Stimulated activated CD4-positive, alpha-beta T cell treated with anti-CD3 and anti-CD28 coated beads, Interleukin-4, amount 100 ng/mL, for 24 hours (primary cell): ENCODE results near the gene SAFB2.
"Not testable (repeated sequence)": the region's sequence is repeated elsewhere in the genome, so short reads cannot be mapped to it uniquely, and the experiment has no call there.

Source experiments
- DNase-seq: peaks from one replicate; pipeline ENCODE4 v3.0.0-alpha.2; 2020

SAFB2 gene

DNA sequence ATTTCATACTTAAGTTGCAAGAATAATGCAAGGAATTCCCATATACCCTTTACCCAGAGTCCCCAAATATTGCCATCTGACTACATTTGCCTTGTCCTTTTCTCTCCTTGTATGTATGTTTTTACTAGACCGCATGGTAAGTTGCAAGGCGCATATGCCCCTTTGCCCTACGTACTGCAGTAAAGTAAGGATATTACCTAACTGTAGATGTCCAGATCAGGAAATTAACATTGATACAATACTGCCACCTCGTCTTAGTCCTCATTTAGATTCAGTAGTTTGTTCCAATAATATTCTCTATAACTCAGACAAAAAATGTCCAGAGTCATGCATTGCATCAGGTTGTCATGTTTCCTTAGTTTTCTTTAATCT is 9.7 kb upstream of the SAFB2 start:
- DNase-seq: no peak

DNA sequence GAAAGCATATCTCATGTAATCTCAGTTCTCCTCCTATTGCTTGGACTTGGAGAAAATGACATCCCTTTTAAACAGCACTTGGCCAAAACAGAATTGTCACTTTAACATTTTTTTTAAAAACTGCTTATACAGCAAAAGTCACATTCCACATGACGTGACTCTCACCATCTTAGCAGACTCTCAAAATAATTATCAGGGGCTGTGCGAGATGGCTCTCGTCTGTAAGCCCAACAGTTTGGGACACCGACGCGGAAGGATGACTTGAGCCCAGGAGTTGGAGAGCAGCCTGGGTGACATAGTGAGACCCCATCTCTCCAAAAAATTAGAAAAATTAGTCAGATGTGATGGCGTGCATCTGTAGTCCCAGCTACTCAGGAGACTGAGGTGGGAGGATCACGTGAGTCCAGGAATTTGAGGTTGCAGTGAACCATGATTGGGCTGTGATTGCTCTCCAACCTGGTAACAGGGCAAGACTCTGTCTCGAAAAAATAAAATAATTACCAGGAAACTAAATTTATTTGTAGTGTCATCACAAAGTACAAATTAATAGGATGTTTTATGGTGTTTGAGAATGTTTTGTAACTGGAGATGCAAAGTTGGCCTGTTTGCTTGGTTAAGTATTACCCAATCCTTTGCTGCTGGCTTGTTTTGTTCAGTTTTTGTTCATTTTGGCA is 9.1 kb upstream of the SAFB2 start:
- no peak for DNase-seq

DNA sequence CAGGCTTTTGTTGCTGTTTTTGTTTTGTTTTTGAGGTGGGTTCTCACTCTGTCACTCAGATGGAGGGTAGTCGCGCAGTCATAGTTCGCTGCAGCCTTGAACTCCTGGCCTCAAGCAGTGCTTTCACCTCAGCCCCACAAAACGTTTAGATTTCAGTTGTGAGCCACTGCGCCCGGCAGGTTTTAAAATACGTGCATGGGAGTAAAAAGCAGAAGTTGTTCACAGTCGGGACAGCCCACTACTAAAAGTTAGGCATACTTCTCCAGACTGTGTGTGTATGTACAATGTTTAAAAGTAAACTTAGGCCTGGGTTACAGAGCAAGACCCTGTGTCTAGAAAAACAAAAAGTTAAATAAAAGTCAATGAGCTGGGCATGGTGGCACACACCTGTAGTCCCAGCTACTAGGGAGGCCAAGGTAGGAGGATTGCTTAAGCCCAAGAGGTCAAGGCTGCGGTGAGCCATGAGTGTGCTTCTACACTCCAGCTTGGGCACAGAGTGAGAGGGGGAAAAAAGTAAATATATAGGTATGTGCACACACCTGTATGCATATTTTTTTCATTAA is 6.4 kb upstream of the SAFB2 start:
- DNase-seq: no peak

DNA sequence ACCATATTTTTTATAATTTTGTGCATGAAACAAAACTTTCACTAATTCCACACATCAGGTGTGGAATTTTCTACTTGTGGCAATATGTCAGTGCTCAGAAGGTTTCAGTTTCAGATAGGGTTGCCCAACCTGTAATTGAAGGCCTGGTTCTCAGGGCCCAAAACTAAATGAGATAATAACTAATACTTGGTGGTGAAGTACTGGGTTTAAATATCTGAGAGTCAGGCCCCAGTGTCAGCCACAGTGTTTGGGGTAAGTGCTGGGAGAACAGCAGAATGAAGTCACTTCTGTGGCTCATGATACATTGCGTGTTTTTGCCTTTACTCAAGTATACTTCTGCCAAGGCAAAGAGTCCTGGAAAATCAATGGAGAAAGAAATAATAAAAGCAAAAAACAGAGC is 5.9 kb upstream of the SAFB2 start:
- DNase-seq: no peak

DNA sequence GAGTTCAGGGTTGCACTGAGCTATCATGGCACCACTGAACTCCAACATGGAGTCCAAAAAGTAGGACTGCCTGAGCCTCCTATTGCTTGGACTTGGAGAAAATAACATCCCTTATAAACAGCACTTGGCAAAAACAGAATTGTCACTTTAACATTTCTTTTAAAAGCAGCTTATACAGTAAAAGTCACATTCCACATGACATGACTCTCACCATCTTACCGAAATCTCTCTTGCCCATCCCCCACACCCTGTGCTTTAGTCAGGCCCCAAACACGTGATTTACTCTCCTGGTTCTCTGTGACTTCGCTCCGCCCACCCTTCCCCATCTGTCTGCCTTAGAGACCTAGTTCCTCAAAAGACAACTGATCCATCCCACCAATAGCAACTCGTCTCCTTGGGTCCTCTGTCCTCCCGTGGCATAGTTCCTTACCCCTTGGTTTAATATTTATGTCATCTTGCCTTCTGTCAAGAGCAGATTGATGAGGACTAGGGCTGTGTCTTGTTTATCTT is 4.9 kb upstream of the SAFB2 start:
- peak; percentile 45 for DNase-seq

DNA sequence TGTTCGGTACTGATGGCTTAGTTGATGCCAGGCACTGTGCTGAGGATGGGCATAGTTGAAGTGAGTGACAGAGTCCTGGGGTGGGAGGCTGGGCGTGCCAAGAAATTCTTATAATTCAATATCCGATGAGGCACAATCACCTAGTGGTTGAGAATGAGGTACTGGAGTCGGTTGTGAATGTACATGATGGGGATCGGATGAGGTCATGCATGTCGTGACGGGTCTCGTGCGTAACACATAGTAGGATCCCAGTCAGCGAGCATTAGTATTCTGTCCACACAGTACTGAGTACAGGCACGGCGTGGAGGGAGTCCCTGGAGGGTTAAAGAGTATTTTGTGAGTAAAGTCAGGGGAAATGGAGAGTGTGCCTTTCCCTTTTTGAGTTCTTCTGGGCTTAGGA is 3.1 kb upstream of the SAFB2 start:
- DNase-seq: no peak

DNA sequence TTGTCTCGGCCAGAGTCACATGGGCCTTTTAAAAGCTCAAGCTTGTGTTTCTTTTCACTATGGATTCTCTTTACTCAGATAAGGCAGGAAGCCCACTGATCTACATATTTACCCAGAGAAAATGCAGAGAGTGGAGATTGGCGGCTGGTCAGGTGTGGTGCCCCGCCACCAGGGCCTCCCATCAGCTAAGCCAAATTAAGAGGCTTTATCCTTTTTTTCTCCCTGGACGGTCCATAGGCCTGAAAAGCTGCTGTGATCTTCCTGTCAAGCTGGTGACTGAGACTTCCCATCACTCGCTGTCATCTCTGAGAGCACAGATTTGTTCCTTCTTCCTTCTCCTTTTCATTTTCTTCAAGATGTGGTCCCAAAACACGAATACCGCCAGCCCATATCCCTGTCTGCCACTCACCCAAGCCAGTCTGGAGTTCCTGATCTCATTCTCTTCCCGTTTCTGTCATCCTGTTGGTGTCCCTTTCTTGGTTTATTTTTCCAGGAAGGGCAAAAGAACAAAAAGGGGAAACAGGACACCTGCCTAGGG is 2.2 kb upstream of the SAFB2 start:
- DNase-seq: no peak

DNA sequence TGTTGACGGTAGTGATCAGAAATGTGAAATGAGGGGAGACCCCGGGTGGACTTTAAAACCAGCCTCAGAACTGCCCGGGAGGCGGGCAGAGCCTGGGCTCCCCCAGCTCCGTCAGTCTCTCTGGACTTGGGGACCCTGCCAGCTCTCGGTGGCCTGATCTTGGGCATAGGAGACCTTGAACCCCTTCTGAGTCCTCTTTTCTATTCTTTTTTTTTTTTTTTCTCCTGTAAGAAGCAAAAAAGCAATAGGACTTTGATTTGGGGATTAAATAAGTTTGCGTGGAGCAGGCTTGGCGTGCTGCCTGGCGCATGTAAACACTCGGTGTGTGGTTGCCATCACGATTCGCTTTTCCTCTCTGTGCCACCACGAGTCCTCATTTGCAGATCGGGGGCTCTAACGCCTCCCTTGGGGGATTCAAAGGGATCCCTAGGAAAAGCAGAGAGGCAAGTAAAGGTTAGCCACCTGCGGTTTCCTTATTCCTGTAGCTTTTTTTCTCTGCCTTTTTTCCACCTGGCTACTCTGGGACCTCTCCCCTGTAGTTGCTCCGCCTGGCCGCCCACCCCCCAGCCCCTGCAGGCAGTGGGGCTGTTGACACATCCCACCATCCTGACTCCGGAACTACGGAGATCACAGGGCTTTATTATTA is 1.6 kb upstream of the SAFB2 start:
- peak; percentile 25 for DNase-seq

DNA sequence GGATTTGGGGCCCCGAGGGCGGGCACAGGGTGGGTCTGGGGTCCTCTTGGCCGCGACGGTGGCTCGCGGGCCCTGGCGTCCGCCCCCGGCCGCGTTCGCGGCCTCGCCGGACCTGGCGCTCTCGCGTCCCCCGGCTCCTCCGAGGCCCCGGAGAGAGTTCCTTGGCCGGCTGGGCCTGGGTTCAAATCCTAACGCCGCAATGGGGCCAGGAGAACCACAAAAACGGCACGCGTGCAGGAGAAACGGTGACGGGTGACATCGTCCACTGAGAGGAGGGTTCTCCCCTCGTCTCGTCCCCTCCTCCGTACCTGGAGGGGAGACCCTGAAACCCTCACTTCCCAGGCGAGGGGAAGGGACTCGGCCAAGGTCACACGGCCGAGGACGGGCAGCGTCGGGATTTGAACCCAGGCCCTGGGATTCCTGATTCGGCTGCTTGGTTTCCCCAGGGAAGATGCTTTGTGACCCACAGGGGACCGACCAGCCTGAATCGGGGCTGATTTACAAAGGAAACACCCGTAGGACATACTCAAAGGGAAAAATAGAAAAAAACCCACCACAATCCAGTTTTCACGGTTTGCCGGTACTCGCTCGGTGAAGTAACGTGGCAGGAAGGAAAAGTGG is 931 bp upstream of the SAFB2 start:
- DNase-seq: peak; percentile 28

DNA sequence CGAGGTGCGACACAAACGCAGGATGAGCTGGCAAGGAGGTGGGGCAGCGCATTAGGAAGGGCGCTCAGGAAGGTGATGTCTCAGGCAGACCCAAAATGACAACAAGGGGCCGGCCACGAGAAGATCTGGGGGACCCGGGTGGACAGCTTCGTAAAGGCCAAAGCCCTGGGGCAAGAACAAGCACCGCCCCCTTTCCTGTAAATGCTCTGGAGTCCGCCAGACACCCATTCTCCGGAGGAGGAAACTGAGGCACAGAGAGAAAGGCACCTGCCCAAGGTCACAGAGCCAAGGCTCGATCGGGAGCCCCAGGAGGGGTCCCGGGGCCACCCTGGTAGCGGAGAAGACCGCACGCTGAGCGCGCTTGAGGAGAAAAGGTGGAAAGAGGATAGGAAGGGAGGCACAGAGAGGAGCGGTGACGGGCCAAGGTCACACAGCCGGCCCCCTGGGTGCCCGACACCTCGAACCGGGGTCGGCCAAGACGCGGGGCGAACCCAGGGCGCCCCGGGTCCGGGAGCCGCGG is 571 bp downstream of the SAFB2 start:
- peak; percentile 36 for DNase-seq

DNA sequence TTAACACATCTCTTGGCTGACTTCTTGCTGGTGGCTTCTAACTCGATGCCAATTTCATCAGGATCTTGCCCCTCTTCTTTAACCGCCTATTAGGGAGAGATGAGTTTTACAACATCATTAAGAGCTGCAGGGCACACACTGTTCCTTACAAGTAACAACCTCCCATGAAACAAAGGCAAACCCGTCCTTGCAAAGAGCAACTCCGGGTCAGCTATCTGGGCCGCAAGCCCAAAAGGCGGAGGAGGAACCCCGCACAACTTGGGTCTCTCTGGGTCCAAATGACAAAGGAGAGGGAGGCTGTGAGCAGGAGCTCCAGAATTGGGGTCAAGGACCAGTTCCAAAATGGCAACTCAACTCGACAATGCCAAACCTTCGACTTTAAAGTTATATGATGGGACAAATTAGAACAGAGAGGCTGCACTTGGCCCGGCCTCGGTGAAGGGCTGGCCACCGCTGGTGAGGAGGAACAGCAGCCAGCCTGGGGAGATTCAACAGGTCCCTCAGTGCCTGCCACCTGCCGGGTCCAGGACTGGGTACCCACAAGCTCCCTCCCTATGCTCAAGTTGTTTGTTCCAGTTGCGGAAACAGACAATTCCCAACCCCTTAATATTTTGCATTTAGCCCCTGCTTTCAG is 1.1 kb downstream of the SAFB2 start:
- no peak for DNase-seq

DNA sequence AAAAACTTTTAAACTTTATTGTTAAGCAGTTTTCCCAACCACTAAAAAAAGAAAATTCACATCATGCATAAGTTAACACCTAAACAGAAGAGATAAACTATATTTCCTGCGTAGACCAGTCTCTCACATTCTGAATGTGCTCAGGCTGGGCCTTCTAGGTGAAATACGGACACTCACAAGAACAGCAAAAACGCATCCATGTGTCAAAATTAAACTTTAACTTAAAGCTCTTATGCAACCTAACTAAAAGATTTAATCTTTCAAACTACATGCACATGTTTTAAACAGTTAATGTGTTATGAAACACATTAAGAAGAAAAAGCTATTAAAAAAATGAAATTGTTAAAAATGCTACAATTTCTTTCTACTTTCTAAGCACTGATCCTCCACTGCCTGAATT is 2.6 kb downstream of the SAFB2 start:
- DNase-seq: no peak

DNA sequence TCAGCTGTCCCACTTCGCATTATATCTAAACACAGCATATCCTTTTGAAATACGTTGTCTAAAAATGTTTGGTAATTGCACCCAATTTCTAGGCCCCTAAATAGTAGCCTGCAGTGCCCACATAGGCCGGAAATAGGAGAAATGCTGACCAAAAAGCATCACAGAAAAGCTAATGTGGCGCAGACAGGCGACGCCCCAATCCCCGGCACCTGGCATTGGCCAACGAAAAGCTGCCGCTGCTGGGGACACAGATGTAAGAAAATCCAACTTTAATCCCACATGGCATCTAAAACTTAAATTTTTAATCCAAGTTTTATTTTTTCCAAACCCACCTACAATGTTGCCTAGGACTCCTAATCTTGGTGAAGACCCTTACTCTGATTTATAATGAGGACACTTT is 4.0 kb downstream of the SAFB2 start:
- no peak for DNase-seq

DNA sequence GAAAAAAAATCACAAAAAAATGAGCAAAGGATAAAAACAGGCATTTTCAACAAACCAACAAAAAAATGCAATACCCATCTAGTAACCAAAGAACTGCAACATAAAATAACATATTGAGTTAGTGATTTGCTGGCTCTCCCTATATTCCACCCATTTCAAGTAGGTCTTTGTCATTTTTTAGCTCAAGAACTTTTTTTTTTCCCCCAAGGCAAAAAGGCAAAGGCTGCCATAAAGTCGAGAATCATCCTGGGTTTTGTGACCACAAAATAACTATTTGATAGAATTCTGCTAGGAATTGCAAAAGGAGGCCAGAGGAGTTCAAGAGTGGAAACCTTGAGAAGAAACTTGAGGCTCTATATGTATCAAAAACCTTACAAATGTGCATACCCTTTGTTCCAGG is 5.5 kb downstream of the SAFB2 start:
- DNase-seq: no peak

DNA sequence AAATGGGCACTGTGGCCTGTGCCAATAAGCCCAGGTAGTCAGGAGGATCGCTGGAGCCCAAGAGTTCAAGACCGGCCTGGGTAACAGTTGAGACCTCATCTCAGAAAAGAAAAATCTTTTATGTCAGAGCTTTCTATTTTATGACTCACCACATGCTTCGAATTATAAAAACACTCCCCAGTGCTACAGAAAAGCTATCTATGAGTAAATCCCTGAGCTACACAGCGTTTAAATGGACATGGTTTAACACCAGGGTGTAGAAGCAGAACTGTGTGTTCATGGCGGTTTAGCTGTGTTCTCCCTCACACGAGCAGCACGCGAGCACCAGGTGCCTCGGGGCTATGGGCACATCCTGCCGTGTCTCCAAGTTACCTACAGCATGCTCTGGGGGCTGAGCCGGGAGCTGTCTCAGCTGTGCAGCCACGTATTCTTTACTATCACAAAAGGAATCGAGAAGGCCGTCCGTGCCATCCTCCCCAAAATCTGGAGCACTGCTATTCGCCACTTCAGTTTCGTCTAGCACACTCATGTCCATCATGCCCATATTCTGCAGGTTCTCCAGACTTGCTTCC is 6.7 kb downstream of the SAFB2 start:
- no peak for DNase-seq

DNA sequence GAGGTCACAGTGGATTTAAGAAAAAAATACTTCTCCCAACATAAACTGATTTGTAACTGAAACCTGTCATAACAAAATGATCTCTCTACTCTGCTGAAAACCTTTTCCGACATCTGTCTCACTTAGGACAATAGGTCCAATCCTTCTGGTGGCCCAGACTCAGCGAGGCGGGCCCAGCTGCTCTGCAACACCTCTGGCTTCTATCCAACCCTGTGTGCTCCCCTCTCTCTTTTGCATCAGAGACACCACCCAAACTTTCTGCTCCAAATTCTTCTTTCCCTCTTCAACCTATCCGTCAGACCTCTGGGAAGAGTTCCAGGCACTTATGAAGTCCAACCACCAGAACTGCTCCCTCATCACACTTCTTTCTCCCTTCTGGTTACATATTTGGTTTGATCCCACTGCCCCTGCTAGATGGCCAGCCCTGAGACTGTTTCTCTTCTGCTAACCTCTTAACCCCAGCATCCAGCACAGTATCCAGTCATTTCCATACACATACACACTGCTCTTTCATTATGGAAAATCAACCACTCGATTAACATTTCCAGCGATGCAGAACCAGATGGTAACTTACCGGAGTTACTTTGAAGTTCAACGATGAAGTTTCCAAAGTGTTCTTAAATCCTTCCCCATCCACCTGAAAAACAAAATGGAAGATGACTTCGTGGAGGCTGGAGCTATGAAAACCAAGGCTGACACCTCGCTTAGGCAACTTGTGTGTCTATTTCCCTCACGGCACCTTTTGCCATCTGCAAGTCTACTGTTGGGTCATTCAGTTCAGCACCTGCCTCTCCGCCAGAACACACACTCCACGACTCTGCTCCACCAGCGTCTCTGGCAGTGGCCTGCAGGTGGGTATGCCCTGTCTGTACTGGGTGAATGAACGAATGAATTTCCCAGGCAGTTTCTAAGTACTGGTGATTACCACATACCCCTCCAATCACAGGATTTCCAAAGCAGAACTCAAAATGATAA is 9.4 kb downstream of the SAFB2 start:
- no peak for DNase-seq

DNA sequence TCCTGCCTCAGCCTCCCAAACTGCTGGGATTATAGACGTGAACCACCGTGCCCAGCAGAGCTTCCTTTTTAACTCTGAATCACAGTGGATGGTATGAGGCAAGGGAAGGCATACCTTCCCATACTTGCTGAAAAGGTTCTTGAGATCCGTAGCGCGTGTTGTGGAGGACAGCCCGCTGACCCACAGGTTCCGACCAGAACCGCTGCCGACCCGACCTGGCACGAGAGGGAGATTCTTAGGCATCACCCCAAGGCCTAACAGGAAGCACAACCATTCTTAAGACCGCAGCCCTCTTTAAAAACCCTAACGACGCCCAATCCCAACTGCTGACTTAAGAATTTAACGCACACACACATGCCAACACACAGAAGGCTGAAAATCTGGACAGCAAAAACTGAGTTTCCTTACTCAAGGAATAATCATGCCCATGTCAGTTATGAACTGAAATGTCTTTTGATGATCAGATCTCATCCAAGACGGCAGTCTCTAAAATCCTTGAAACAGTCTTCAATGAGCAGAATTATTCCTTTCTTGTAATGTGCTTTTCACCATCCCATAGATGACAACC is 12.6 kb downstream of the SAFB2 start:
- no peak for DNase-seq

DNA sequence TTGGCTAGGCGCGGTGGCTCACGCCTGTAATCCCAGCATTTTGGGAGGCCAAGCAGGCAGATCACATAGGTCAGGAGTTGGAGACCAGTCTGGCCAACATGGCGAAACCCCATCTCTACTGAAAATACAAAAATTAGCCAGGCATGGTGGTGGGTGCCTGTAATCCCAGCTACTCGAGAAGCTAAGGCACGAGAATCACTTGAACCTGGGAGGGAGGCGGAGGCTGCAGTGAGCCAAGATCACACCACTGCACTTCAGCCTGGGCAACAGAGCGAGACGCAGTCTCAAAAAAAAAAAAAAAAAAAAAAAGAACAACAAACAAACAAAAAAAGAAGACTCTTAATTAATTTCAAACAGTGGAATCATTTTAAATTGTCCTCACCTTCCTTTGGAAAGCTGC is 13.8 kb downstream of the SAFB2 start:
- not testable (repeated sequence) for DNase-seq

DNA sequence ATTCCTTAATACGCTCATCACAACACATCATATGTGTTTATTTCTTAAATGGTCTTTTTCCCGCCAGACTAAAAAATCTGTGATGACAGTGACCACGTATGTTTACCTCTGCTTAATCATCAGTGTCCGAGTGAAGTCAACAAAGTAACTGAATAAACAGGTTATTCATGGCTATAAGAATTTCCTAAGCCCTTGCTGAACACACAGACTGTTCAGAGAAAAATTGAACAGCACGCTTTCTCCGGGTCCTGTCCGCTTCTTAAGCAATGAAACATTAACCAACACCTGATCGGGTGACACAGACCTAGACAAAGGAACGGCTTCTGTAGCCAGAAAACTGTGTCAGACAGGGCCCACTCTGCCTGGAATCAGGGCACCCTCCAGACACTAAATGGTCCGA is 14.3 kb downstream of the SAFB2 start:
- DNase-seq: no peak

DNA sequence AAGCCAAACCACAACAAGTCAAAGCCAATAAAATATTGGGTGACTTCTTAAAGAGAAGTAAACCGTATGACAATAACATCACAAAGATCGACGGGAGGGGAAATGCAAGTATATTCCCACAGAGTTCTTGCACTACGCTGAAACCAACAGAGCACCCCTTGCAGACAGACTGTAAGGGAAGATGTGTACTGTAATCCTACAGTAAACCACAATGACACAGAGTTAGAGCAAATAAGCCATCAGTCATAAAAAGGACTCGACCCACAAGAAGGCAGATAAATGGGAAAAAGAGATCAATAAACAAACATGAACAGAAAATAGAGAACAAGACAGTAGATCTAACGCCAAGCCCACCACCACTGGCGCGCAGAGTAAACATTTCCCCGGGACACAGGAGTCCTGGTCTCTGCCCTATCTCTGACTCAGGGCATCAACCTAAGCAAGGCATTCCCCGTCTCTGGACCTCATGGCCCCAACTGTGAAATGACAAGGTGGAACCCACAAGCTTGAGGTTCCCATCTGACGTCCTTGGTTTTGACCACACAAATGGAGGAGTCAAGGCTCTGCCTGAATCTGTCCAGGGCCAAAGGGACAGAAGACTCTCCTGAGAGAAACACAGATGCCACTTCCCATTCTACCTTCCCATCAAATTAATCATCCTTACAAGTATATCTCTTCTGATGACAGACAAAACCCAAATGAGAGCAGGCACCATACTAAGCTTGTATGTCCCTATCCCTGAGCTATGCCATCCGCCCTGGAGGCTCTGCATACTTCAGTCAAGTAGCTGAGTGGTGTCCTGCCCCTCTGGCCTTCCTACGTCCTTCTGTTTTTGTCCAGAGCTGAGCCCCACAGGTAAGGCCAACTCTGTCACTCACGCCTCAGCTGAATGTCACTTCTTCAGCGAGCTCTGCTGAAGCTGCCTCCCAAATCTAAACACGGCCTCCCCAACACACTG is 15.0 kb downstream of the SAFB2 start:
- no peak for DNase-seq
